Measurements from ENCODE around the gene PGBD4.

The PGBD4 gene

GRCh38 chr15:34059946-34060345 lies 41.9 kb upstream of the PGBD4 start:
- no peak for TF ChIP-seq CTCF (IDR thresholded peaks at IDR 0.05; ENCODE audit: insufficient read depth, low read length, poor library complexity, severe bottlenecking)
- no peak for DNase-seq (ENCODE audit: extremely low read depth, insufficient read length)
- Histone ChIP-seq H3K36me3 (ENCODE audit: control insufficient read depth, insufficient read depth, low read length) (no peaks in the 10 kb centered on the region), H3K4me3 (replicated peaks; ENCODE audit: low read depth, low read length) (no peak overlapping the region), H3K27me3 (replicated peaks; ENCODE audit: control insufficient read depth, insufficient read depth, low read length) (no peaks in the 10 kb centered on the region)

- H3K36me3 ChIP-seq (ENCODE audit: control insufficient read depth, insufficient read depth, low read length): no peaks in the 10 kb centered on the region
- H3K27me3 ChIP-seq (replicated peaks; ENCODE audit: control insufficient read depth, insufficient read depth, low read length): no peaks in the 10 kb centered on the region
- no peak for TF ChIP-seq CTCF (IDR thresholded peaks at IDR 0.05; ENCODE audit: insufficient read depth, low read length, poor library complexity, severe bottlenecking)
- DNase-seq (ENCODE audit: extremely low read depth, insufficient read length): no peak
- no peak overlapping the region for H3K4me3 ChIP-seq (replicated peaks; ENCODE audit: low read depth, low read length)
These were observed 37.4 kb upstream of the PGBD4 start for GRCh38 chr15:34064438-34064837.

DNA sequence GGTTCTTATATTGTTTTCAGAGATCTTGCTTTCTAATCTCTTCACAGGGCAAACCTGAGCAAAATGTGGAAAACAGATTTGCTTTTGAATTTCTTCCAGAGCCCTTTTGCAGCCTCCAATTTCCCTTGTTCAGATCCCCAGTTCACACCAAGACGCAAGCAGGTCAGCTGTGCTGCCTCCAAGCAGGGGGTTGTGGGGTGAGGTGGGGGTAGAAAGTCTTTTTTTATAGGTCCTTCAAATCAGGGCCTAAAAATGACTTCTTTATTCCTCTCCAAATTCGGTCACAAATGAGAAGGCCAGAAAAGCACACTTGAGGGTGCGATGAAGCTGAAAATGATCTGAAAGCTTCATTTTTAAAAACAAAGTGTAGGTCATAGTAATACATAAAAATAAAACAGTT lies 36.6 kb upstream of the PGBD4 start:
- no peaks in the 10 kb centered on the region for H3K36me3 ChIP-seq (ENCODE audit: control insufficient read depth, insufficient read depth, low read length)
- no peak for TF ChIP-seq CTCF (IDR thresholded peaks at IDR 0.05; ENCODE audit: insufficient read depth, low read length, poor library complexity, severe bottlenecking)
- no peak for DNase-seq (ENCODE audit: extremely low read depth, insufficient read length)
- no peak overlapping the region for H3K4me3 ChIP-seq (replicated peaks; ENCODE audit: low read depth, low read length)
- no peaks in the 10 kb centered on the region for H3K27me3 ChIP-seq (replicated peaks; ENCODE audit: control insufficient read depth, insufficient read depth, low read length)

GRCh38 chr15:34065941-34066340 lies 35.9 kb upstream of the PGBD4 start:
- H3K36me3 ChIP-seq (ENCODE audit: control insufficient read depth, insufficient read depth, low read length): no peaks in the 10 kb centered on the region
- no peak for DNase-seq (ENCODE audit: extremely low read depth, insufficient read length)
- H3K4me3 ChIP-seq (replicated peaks; ENCODE audit: low read depth, low read length): no peak overlapping the region
- H3K27me3 ChIP-seq (replicated peaks; ENCODE audit: control insufficient read depth, insufficient read depth, low read length): no peaks in the 10 kb centered on the region
- TF ChIP-seq CTCF (IDR thresholded peaks at IDR 0.05; ENCODE audit: insufficient read depth, low read length, poor library complexity, severe bottlenecking): no peak

DNA sequence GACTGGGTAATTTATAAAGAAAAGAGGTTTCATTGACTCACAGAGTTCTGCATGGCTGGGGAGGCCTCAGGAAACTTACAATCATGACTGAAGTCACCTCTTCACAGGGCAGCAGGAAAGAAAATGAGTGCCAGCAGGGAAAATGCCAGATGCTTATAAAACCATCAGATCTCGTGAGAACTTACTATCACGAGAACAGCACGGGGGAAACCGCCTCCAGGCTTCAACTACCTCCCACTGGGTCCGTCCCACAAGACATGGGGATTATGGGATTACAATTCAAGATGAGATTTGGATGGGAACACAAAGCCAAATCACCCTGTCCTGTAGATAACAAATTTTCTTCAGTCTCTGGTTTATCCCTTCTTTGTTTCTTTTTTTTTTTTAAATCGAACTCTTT lies 31.9 kb upstream of the PGBD4 start:
- TF ChIP-seq CTCF (IDR thresholded peaks at IDR 0.05; ENCODE audit: insufficient read depth, low read length, poor library complexity, severe bottlenecking): no peak
- Histone ChIP-seq H3K36me3 (ENCODE audit: control insufficient read depth, insufficient read depth, low read length) (no peaks in the 10 kb centered on the region), H3K4me3 (replicated peaks; ENCODE audit: low read depth, low read length) (no peak overlapping the region), H3K27me3 (replicated peaks; ENCODE audit: control insufficient read depth, insufficient read depth, low read length) (no peaks in the 10 kb centered on the region)
- DNase-seq (ENCODE audit: extremely low read depth, insufficient read length): no peak

DNA sequence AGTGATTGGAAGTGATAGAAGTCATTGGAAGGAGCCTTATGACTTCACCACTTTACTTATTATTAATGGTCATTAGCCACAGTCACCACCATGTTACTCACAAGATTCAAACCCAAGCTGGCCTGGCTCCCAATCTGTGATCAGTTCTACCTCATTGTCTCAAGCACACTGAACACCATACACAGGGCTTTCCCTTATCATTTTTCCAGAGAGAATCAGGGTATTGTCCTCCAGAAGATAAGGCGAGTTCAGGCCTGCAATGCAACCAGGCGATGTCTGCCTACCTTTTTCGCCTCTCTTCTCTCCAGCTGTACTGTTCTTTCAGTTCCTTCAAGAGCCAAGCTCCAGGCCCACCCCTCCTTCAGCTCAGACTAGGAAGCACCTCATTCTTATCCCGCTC lies 25.1 kb upstream of the PGBD4 start:
- DNase-seq (ENCODE audit: extremely low read depth, insufficient read length): no peak
- H3K36me3 ChIP-seq (ENCODE audit: control insufficient read depth, insufficient read depth, low read length): no peaks in the 10 kb centered on the region
- TF ChIP-seq CTCF (IDR thresholded peaks at IDR 0.05; ENCODE audit: insufficient read depth, low read length, poor library complexity, severe bottlenecking): no peak

More for the DNA sequence above, 25.1 kb upstream of the PGBD4 start:
- Histone ChIP-seq H3K4me3 (replicated peaks; ENCODE audit: low read depth, low read length) (no peak overlapping the region), H3K27me3 (replicated peaks; ENCODE audit: control insufficient read depth, insufficient read depth, low read length) (no peaks in the 10 kb centered on the region)
